GM19397 (cell line): ENCODE measurements around the gene CCDC141.

ENCODE experiments used
- ATAC-seq: cut with Tn5 transposase; IDR thresholded peaks from one replicate; pipeline ENCODE4 v1.9.1; 2021; ENCODE audit warnings: mild to moderate bottlenecking, moderate library complexity; ENCODE audit not compliant: unreplicated experiment

Gene CCDC141

DNA sequence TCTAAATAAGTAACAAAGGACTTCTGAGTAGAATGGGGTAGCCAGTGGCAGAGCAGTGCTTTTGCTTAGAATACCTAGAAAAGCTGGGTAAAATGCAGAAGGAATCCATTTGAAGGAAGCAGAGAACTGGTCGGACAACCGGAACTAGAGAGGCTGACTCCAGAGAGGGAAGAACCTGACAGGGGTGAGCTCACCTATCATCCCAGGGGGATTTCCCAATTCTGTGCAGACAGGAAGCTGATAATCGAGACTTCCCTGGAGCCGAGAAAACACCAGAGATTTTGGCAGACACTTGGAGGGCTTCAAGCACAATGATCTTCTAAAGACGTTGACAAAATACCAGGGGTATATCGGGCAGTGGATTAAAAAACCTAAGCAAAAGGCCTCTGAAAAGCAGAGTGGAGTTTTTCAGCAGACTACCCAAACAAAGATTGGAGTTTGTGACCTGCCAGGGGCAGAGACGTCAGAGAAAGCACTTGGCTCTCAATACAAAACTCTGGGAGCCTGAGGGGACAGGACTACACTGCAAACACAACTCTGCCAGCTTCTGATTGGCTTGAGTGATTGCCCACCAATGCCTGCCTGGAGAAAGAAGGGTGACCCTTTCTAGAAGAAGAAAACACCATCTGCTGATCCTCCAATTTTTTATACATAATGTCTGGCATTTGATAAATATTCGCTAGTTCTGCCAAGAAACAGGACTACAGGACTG, 175.3 kb downstream of the CCDC141 start:
- no peak for ATAC-seq

DNA sequence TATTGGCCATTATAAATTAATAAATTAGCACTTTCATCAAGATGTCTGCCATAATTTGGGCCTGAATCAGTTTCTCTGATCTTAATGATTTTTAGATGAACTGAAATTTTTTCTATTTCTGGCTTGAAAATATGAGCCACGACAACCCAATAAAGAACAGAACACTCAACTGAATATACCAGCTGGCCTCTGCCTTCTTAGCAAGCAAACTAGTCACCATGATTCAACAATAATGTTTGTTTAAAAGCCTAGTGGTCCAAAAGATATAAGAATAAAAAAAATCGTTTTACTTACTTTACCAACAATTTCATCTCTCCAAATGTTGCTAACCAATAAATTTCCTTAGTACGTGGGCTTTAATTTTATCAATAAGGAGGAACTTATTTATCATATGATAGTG, 176.0 kb downstream of the CCDC141 start:
- ATAC-seq: no peak

GRCh38 chr2:178871536-178871935, 178.4 kb downstream of the CCDC141 start:
- ATAC-seq: no peak

- ATAC-seq: no peak
Observed at GRCh38 chr2:178870703-178871102, 179.2 kb downstream of the CCDC141 start.

- ATAC-seq: no peak
Observed at GRCh38 chr2:178865999-178866398, 183.9 kb downstream of the CCDC141 start.

GRCh38 chr2:178865146-178865936, 184.6 kb downstream of the CCDC141 start:
- ATAC-seq: no peak

DNA sequence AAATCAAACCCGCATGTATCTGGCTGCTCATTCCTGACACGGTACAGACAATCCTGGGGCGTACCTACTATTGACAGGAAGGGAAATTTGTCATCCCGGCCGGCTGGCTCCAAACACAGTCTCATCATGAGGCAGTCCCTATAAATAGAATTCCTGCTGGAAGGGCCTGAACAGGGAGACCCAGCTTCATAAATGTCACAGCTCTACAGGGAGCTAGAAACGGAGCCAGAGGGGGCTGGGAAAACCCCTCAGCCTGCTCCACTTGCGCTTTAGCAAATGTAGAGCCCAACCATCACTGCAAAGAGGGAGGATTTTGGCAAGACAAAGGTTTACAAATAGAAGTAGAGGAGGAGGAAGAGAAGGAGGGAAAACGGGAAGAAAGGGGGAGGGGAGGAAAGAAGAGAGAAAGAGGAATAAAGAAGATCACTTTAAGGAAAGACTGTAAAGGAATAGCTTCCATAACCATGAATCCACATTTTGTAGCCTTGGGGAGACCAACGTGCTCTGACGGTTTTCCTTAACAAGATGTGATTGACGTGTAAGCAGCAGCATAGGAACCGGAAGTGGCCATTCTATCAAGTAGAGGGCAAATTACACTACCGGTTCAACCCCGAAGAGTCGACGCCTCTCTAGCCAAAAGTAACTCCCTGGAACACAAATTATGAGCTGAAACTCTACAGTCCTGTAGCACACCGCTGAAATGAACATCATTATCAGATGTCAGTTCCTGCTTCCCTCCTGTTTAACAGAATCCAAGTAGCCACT, 185.9 kb downstream of the CCDC141 start:
- ATAC-seq: no peak

DNA sequence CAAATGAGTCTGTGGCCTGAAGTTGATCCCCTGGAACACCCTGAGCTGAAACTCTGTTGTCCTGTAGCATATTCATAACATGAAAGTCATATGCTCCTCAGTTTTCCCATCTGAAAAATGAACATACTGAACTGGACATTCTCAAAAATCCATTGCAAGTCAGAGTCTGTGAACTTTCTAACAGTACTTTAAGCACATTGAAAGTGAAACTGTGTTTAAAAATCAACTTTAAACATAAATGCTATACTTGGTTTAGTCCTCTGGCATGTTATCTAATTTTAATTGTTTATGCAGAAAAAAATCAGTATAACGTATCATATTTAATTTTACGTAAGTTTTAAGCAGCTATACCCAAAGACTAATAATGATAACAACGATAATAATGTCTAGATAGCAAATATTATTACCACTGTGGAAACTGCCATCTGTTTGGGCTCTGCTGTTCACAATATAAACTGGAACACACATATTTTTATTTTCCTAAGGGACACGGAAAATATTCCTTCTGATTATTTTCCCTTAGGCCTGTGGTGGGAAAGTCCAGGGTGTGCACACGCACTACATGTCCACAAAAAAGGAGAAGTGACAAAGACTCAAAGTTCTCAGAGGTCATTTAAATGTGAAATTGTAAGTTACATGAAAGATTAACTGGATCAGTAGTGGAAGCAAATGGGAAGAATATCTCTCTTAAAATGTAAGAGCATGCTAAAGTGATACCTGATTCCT, 186.6 kb downstream of the CCDC141 start:
- no peak for ATAC-seq

DNA sequence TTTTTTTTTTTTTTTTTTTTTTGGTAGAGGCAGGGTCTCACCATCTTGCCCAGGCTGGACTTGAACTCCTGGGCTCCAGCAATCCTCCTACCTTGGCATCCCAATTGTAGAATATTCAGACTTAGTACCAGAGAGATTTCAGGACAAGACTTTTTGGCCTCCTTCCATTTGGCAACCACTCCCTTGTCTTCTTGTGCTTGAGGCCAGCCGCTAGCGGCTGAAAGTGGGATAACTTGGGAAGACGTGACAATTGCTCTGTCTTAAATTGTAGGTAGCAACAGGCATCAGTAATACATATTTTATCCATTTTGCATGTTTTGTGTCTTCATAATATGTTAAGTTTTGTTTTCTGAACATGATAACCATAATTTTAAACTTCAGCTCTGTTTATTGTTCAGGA, 189.4 kb downstream of the CCDC141 start:
- ATAC-seq: no peak

DNA sequence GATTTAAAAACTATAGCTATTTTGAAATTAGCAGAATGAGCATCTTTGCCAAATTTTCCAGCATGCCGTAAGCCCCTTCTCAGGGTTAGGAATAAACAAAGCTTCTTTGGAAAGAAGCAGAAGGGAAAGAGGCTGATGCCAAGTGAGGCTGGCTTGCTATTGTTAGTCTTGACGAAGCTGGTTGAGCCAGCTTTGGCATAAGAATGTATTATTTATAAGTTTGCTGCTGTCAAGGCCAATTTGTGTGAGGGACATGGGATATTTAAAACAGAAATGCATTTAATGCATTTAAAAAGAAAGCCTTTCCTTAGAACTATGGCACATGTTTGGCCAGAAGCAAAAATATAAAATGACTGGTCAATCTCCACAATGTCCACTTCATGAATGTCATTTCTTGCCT, 190.2 kb downstream of the CCDC141 start:
- no peak for ATAC-seq

DNA sequence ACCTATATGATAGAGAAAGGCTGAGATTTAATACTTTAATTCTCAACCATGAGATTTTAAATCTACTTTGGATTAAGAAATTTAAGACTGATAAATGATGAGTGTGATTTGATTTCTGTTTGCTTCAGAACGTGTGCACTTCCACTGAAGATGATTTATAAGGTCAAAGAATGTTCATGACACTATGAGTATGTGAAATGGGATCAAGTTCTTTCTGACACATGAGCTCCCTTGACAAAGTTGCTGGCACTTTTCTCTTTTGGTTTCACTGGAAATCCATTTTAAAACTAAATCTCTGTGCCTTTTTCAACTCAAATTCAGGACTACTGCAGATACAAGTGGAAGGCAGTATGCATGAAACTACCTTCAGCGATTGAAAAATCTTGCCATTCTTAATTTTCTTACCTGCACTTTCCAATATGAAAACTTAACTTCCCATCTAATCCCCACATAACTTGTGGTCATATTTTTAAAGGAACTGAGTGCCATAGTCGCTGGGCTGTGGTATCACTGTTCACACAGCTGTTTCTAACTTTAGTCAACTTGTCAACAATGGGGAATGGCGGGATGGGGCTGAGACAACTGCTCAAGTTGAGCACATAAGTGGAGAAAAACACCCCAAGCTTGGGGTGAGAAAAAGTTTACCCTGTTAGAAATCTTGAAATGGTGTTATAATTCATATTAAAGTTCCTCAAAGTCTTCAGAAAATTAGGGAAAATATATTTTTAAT, 190.9 kb downstream of the CCDC141 start:
- no peak for ATAC-seq

- no peak for ATAC-seq
Observed at GRCh38 chr2:178855151-178855550, 194.8 kb downstream of the CCDC141 start.

DNA sequence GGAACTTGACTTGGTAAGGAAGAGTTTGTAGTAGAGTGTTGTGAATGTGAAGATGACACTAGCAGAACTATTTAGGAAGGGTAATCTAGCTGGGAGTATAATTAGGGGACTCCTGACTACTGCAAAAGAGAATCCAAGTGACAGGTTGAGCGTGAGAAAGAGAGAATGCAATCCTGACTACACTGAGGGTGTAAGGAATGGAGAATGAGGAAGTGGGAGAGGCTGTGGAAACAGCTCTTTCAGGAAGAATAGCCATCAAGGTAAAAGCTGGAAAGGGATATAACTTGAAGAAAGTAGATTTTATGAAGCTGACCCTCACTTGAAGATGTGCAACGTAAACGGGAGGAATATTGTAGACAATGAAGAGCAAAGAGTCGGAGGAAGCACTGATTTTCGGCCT, 201.6 kb downstream of the CCDC141 start:
- no peak for ATAC-seq

DNA sequence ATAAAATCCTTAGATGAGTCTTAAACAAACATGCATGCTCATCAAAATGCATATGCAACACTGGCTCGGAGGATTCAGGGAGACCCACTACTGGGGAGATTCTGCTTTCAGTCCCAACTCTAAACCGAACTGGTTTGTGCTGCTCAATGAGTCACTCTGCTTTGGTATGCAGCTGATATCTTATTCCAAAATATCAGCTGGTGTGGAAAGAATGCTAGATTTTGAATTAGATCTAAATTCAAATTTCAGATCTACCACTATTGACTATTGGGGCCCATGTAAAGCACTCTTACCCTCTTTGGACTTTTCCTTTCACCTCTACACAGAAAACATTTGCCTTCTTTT, 203.5 kb downstream of the CCDC141 start:
- no peak for ATAC-seq

DNA sequence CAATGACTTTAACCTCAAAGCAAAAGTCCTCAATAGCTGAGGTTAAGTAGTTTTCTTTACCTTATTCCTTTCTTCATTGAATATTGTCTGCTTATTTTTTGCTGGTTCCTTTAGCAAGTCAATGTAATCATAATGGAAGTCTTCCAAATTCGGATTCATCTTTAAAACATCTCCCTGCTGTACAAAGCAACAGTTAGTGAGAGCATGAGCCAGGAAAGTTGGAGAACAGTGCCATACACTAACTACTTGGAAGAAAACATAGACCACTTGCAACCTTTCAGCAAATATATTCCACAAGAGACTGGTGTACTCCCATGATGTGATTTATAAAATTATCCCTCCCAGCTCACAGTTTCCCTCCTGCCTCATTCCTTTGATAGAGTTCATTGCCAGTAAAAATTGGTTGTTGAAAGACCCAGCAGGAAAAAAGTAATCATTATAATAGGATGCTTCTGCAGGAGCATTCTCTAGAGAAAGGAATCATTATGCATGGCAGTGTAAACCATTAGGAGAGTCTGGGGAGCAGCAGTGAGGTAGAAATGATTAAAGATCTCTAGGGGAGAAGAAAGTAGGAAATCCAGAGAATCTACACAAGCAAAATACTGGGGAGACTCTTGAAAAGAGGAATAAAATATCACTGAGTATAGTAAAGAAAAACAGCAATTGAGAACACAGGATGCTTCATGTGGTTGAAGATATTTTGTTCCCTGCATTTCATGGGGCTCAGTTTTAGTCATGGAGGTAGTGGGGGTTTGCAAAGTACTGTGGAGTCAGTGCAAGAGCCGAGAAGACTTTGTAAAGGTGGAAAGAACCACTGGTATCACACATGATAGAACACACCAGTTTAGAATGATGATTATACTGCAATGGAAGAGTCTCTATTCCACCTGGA, 204.1 kb downstream of the CCDC141 start:
- no peak for ATAC-seq

DNA sequence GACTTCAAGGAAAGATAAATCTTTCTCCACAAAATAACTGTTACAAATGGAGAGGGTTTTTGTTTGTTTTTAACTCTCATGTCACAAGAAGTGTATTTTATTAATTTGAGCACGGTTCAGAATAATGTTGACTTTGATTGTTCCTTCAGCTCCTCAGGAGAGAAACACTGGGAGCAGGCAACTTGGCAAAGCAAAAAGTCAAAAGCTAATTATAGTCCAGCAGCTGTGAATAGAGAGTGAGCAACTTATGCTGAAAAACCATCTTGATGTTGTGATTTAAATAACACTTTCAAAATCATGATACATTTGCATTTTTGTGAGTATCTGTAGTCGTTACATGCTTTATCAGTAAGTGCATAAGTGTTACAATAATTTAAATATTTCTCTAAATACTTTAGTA, 205.2 kb downstream of the CCDC141 start:
- ATAC-seq: no peak

GRCh38 chr2:178844269-178844668, 205.7 kb downstream of the CCDC141 start:
- ATAC-seq: no peak

GRCh38 chr2:178843697-178844096, 206.2 kb downstream of the CCDC141 start:
- no peak for ATAC-seq

GRCh38 chr2:178836807-178837206, 213.1 kb downstream of the CCDC141 start:
- no peak for ATAC-seq

- ATAC-seq: no peak
Observed at GRCh38 chr2:178834086-178834485, 215.9 kb downstream of the CCDC141 start.
